ENCODE results near the gene DOCK6.

DOCK6 gene

DNA sequence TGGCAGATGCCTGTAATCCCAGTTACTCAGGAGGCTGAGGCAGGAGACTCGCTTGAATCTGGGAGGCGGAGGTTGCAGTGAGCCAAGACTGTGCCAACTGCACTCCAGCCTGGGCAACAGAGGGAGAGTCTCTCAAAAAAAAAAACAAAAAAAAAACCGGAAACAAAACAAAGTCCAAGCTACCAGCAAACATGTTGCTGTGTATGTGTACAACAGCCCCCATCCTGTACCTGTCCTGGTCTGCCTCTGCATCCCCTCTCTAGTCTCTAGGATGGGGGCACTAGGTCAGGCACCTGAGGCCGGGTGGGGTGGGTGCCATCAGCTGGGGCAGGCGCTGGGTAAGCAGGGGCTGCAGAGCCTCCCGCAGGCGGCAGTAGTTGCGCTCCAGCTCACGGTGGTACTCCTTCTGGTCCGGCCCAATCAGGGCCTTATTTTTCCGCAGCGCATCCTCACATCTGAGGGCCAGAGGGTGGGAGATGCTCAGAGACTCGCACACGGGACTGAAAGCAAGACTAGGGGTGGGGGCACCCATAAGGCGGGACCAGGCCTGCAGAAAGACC, 62.2 kb downstream of the DOCK6 start:
- Histone ChIP-seq H3K27ac (ENCODE audit: low read length) (no peak overlapping the region), H3K27me3 (ENCODE audit: low read depth, low read length) (no peaks in the 10 kb centered on the region), H3K9me3 (ENCODE audit: control insufficient read depth in 1 of 2, low read length in 2 of 2) (no peaks in the 10 kb centered on the region), H3K4me1 (ENCODE audit: control insufficient read depth in 1 of 2, insufficient read depth in 2 of 2, low read length in 2 of 2) (peaks cover 0 to 41% of the 10 kb centered on the region in 2 donors), H3K36me3 (ENCODE audit: control insufficient read depth in 1 of 2, insufficient read depth in 2 of 2, low read length in 2 of 2) (peaks cover 0 to 10% of the 10 kb centered on the region in 2 donors), H3K4me3 (ENCODE audit: low read depth in 1 of 2, low read length in 2 of 2) (no peak overlapping the region)

DNA sequence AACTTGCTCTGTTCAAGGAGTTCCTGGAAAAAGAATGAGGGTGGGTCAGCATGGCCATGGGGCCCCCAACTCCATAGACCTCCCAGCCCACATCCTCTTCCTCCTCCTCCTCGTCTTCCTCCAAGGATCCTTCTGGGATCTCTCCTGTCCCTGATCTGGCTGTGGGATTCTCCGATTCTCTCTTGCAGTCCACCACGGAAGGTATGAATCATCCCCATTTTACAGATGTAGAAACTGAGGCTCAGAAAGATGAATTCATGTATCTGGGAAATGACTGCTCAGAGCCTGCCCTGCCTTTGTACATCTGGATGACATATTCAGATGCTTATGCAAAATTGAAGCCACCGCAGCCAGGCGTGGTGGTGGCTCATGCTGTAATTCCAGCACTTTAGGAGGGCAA, 62.8 kb downstream of the DOCK6 start:
- Histone ChIP-seq H3K4me3 (ENCODE audit: low read depth in 1 of 2, low read length in 2 of 2) (no peak overlapping the region), H3K36me3 (ENCODE audit: control insufficient read depth in 1 of 2, insufficient read depth in 2 of 2, low read length in 2 of 2) (peaks cover 0 to 10% of the 10 kb centered on the region in 2 donors), H3K4me1 (ENCODE audit: control insufficient read depth in 1 of 2, insufficient read depth in 2 of 2, low read length in 2 of 2) (peaks cover 2 to 41% of the 10 kb centered on the region in 2 donors), H3K27ac (ENCODE audit: low read length) (no peak overlapping the region), H3K9me3 (ENCODE audit: control insufficient read depth in 1 of 2, low read length in 2 of 2) (no peaks in the 10 kb centered on the region), H3K27me3 (ENCODE audit: low read depth, low read length) (no peaks in the 10 kb centered on the region)

DNA sequence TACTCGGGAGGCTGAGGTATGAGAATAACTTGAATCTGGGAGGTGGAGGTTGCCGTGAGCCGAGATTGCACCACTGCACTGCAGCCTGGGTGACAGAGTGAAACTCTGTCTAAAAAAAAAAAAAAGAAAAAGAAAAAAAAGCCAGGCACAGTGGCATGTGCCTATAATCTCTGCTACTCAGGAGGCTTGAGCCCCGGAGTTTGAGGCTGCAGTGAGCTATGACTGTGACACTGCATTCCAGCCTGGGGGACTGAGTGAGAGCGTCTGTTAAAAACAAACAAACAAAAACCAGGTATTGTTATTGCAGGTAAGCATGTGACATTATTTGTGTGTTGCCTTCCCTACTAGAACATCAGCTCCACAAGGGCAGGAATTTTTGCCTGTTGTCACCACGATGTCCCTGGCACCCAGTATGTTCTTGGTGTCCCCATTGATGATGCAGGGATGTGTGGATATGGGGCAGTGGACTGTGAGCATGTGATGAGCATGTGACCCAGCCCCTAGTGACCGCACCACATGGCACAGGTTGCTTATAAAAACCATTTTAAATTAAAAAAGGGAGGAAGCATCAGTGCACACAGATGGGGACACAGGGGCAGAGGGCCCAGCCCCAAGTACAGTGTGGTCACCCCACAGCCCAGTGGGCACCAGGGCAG, 63.4 kb downstream of the DOCK6 start:
- Histone ChIP-seq H3K27me3 (ENCODE audit: low read depth, low read length) (no peaks in the 10 kb centered on the region), H3K27ac (ENCODE audit: low read length) (no peak overlapping the region)

DNA sequence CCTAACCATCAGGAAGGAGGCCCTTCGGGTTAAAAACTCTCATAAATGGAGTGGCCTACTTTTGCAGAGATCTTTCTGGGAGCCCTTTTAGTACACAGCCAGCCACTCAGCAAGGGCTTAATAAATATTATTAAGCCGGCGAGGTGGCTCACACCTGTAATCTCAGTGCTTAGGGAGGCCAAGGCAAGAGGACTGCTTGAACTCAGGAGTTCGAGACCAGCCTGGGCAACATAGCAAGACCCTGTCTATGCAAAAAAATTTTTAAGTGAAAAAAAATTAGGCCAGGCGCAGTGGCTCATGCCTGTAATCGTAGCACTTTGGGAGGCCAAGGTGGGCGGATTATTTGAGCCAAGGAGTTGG, 64.2 kb downstream of the DOCK6 start:
- H3K9me3 ChIP-seq (ENCODE audit: control insufficient read depth in 1 of 2, low read length in 2 of 2), result no peaks in the 10 kb centered on the region
- H3K27me3 ChIP-seq (ENCODE audit: low read depth, low read length), result no peaks in the 10 kb centered on the region
- peaks cover 2 to 43% of the 10 kb centered on the region in 2 donors for H3K4me1 ChIP-seq (ENCODE audit: control insufficient read depth in 1 of 2, insufficient read depth in 2 of 2, low read length in 2 of 2)
- no peak overlapping the region for H3K27ac ChIP-seq (ENCODE audit: low read length)
- H3K36me3 ChIP-seq (ENCODE audit: control insufficient read depth in 1 of 2, insufficient read depth in 2 of 2, low read length in 2 of 2), result peaks cover 0 to 17% of the 10 kb centered on the region in 2 donors
- peak overlapping the region; percentile 7 to 79 for H3K4me3 ChIP-seq (ENCODE audit: low read depth in 1 of 2, low read length in 2 of 2)

More for the DNA sequence above, 63.4 kb downstream of the DOCK6 start:
- peaks cover 0 to 10% of the 10 kb centered on the region in 2 donors for H3K36me3 ChIP-seq (ENCODE audit: control insufficient read depth in 1 of 2, insufficient read depth in 2 of 2, low read length in 2 of 2)
- H3K9me3 ChIP-seq (ENCODE audit: control insufficient read depth in 1 of 2, low read length in 2 of 2), result no peaks in the 10 kb centered on the region
- H3K4me1 ChIP-seq (ENCODE audit: control insufficient read depth in 1 of 2, insufficient read depth in 2 of 2, low read length in 2 of 2), result peaks cover 2 to 41% of the 10 kb centered on the region in 2 donors
- H3K4me3 ChIP-seq (ENCODE audit: low read depth in 1 of 2, low read length in 2 of 2), result no peak overlapping the region

DNA sequence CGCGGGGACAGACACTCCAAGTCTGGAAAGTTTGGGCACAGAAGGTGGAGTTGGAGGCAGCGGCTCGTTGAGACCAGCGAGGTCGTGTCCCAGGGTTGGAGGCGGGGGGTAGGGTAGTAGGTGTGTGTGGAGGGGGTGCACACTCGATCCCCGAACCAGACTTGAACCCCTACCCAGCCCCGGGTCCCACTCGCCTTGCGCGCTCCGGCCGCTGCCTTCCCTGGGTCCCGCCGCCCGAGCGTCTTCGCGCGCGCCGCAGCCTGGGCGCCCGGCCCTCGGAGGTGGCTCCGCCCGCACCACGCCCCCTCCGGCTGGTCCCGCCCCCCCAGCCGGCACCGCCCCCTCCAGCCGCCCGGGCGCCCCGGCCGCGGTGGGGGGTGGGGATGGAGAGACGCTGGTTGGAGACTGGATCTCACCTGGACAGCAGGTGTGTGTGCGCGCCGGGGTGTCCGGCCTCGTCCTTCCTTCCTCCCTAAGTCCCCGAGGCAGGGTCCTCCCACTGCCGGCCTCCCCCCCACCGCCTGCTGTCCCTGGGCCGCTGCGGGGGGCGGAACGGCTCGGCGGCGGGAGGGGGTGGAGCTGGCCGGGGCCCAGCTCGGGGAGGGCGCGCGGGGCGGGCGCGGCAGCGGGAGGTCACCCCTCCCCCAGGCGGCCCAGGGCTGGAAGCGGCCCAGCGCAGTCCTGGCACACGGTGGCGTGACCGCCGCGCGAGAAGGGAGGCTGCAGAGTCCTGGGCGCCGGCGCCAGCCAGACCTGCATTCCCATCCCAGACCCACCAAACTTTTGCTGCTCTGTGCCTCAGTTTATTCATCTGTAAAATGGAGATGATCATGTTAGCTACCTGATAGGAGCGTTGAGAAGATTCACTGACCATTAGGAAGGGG, 64.8 kb downstream of the DOCK6 start, which contains the start of gene KANK2:
TSS of gene KANK2 (minus strand) at position 255 of the 884 bp plus-strand sequence. CDS start 3,034 bp downstream, outside the sequence.
- peaks cover 2 to 45% of the 10 kb centered on the region in 2 donors for H3K4me1 ChIP-seq (ENCODE audit: control insufficient read depth in 1 of 2, insufficient read depth in 2 of 2, low read length in 2 of 2)
- no peaks in the 10 kb centered on the region for H3K9me3 ChIP-seq (ENCODE audit: control insufficient read depth in 1 of 2, low read length in 2 of 2)
- H3K4me3 ChIP-seq (ENCODE audit: low read depth in 1 of 2, low read length in 2 of 2), result peak within 1 kb of the TSS; percentile 79 to 83
- H3K27ac ChIP-seq (ENCODE audit: low read length), result peak within 1 kb of the TSS; percentile 77
- no peaks in the 10 kb centered on the region for H3K27me3 ChIP-seq (ENCODE audit: low read depth, low read length)
- peaks cover 0 to 23% of the 10 kb centered on the region in 2 donors for H3K36me3 ChIP-seq (ENCODE audit: control insufficient read depth in 1 of 2, insufficient read depth in 2 of 2, low read length in 2 of 2)

- H3K27me3 ChIP-seq (ENCODE audit: low read depth, low read length), result no peaks in the 10 kb centered on the region
- H3K36me3 ChIP-seq (ENCODE audit: control insufficient read depth in 1 of 2, insufficient read depth in 2 of 2, low read length in 2 of 2), result peaks cover 0 to 25% of the 10 kb centered on the region in 2 donors
- peak overlapping the region; percentile 79 to 83 for H3K4me3 ChIP-seq (ENCODE audit: low read depth in 1 of 2, low read length in 2 of 2)
- peaks cover 4 to 54% of the 10 kb centered on the region in 2 donors for H3K4me1 ChIP-seq (ENCODE audit: control insufficient read depth in 1 of 2, insufficient read depth in 2 of 2, low read length in 2 of 2)
- H3K27ac ChIP-seq (ENCODE audit: low read length), result peak overlapping the region; percentile 77
- no peaks in the 10 kb centered on the region for H3K9me3 ChIP-seq (ENCODE audit: control insufficient read depth in 1 of 2, low read length in 2 of 2)
Observed at GRCh38 chr19:11196406-11197287, 65.7 kb downstream of the DOCK6 start.

DNA sequence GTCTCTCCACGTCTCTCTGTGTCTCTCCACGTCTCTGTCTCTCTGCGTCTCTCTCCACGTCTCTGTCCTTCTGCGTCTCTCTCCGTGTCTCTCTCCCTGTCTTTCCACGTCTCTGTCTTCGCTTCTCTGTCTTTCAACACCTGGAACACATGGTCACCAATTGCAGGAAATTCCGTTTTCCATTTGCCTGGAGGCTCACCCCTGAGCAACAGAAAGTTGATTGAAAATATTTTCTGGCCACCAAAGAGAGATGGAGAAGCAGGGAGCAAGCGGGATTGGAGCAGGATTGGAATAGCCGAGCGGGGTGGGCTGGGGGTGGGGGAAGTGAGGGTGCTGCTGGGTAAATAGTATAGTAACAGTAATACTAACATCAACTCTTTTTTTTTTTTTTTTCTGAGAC, 66.6 kb downstream of the DOCK6 start:
- Histone ChIP-seq H3K4me3 (ENCODE audit: low read depth in 1 of 2, low read length in 2 of 2) (peak overlapping the region; percentile 49 to 79), H3K27me3 (ENCODE audit: low read depth, low read length) (no peaks in the 10 kb centered on the region), H3K9me3 (ENCODE audit: control insufficient read depth in 1 of 2, low read length in 2 of 2) (no peaks in the 10 kb centered on the region), H3K4me1 (ENCODE audit: control insufficient read depth in 1 of 2, insufficient read depth in 2 of 2, low read length in 2 of 2) (peaks cover 7 to 64% of the 10 kb centered on the region in 2 donors), H3K36me3 (ENCODE audit: control insufficient read depth in 1 of 2, insufficient read depth in 2 of 2, low read length in 2 of 2) (peaks cover 0 to 21% of the 10 kb centered on the region in 2 donors), H3K27ac (ENCODE audit: low read length) (peak overlapping the region; percentile 67)

DNA sequence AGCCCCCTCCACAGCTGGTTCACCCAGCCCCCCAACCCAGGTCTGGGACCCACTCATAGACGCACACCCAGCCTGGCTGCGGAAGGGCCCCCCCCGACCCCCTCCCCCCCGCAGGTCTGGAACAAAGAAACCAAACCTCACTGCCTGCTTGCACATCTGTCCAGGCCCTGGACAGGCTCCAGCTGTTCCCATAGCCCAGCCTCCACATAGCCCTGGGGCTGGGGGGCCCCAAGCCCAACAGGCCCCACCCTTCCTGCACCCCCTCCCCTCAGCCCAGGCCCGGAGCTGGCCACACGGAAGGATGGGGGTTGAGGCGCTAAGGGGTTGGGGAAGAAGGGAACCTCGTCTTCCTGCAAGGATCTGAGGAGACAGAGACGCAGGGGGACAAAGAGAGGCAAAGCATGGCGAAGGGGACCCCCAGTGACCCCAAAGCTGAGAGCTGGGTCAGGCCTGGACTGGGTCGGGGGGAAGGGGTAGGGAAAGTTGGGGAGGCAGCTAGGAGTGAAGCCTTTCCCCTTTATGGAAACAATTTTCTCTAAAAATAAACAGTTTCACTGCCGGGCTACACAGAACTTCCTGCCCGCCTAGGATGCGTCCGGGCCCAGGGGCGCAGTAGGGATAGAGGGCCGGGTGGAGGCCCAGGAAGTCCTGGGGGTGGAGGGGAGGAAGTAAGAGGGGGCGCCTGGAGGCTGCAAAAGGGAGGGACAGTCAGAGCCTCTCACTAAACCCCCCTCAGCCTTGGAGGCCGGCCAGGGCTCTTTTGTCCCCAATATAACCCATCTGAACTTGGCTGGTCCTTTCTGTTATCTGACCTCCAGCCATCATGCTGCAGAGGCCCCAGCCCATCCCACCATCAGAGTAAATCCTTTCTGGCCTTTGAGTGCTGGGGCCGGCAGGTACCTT, 67.4 kb downstream of the DOCK6 start:
- Histone ChIP-seq H3K36me3 (ENCODE audit: control insufficient read depth in 1 of 2, insufficient read depth in 2 of 2, low read length in 2 of 2) (peaks cover 0 to 20% of the 10 kb centered on the region in 2 donors), H3K27ac (ENCODE audit: low read length) (peak overlapping the region; percentile 67), H3K27me3 (ENCODE audit: low read depth, low read length) (no peaks in the 10 kb centered on the region), H3K9me3 (ENCODE audit: control insufficient read depth in 1 of 2, low read length in 2 of 2) (no peaks in the 10 kb centered on the region), H3K4me1 (ENCODE audit: control insufficient read depth in 1 of 2, insufficient read depth in 2 of 2, low read length in 2 of 2) (peaks cover 7 to 71% of the 10 kb centered on the region in 2 donors), H3K4me3 (ENCODE audit: low read depth in 1 of 2, low read length in 2 of 2) (peak overlapping the region; percentile 49 to 79)

GRCh38 chr19:11194173-11194572, 68.2 kb downstream of the DOCK6 start:
- Histone ChIP-seq H3K27me3 (ENCODE audit: low read depth, low read length) (no peaks in the 10 kb centered on the region), H3K9me3 (ENCODE audit: control insufficient read depth in 1 of 2, low read length in 2 of 2) (no peaks in the 10 kb centered on the region), H3K27ac (ENCODE audit: low read length) (peak overlapping the region; percentile 67), H3K4me1 (ENCODE audit: control insufficient read depth in 1 of 2, insufficient read depth in 2 of 2, low read length in 2 of 2) (peaks cover 7 to 77% of the 10 kb centered on the region in 2 donors), H3K4me3 (ENCODE audit: low read depth in 1 of 2, low read length in 2 of 2) (peak overlapping the region in 1 of 2 donors; percentile 79), H3K36me3 (ENCODE audit: control insufficient read depth in 1 of 2, insufficient read depth in 2 of 2, low read length in 2 of 2) (peaks cover 0 to 20% of the 10 kb centered on the region in 2 donors)
